Heart left ventricle (tissue), 16 donors: Measurements from ENCODE around the gene PLP2. TPM values are rescaled to one million over a fixed set of nuclear protein-coding genes. Genes with fewer than 3 reads are reported as not detected.

ENCODE experiments used
- ATAC-seq, 4 donors: fragments of 200-7000 bp; cut with Tn5 transposase; one replicate each; pipeline ENCODE4 v1.9.1; 2020 to 2022; ENCODE audit warnings: moderate library complexity in 4 of 4, mild to moderate bottlenecking in 3 of 4, moderate number of reproducible peaks in 1 of 4
- DNase-seq, 5 donors: peaks; one replicate each; pipeline ENCODE4 v3.0.0-alpha.2; 2020
- H3K27ac ChIP-seq, 12 donors: fragments of 200-600 bp; sonication (generic) in 4 of 12; one replicate each; pipeline versions ENCODE4 v1.5.0 to v1.8.0; 2016 to 2022; ENCODE audit warnings: mild to moderate bottlenecking in 2 of 12
- H3K27me3 ChIP-seq, 9 donors: fragments of 200-600 bp; sonication (generic) in 2 of 9; one replicate each; pipeline versions ENCODE4 v1.5.1 to v1.8.0; 2016 to 2022; ENCODE audit warnings: mild to moderate bottlenecking in 3 of 9
- H3K36me3 ChIP-seq, 9 donors: fragments of 200-600 bp; sonication (generic) in 2 of 9; one replicate each; pipeline versions ENCODE4 v1.5.0 to v1.8.0; 2018 to 2022; ENCODE audit warnings: mild to moderate bottlenecking in 2 of 9
- H3K4me1 ChIP-seq, 12 donors: fragments of 200-600 bp; sonication (generic) in 4 of 12; one replicate each; pipeline versions ENCODE4 v1.5.0 to v1.8.0; 2016 to 2022; ENCODE audit warnings: mild to moderate bottlenecking in 3 of 12
- H3K4me3 ChIP-seq, 12 donors: fragments of 200-600 bp; sonication (generic) in 4 of 12; one replicate each; pipeline versions ENCODE4 v1.5.0 to v1.8.0; 2017 to 2022; ENCODE audit warnings: mild to moderate bottlenecking in 9 of 12, moderate library complexity in 4 of 12
- H3K9me3 ChIP-seq, 12 donors: fragments of 200-600 bp; sonication (generic) in 4 of 12; one replicate each; pipeline versions ENCODE4 v1.5.0 to v1.8.0; 2016 to 2022; ENCODE audit warnings: mild to moderate bottlenecking in 1 of 12
- POLR2A ChIP-seq, 2 donors: fragments of 450-650 bp; IDR thresholded peaks; one replicate each; pipeline ENCODE4 v1.6.1; 2017; ENCODE audit warnings: antibody characterized with exemption in 2 of 2, mild to moderate bottlenecking in 2 of 2, moderate library complexity in 2 of 2
- WGBS, 4 donors: extraction: QIAGEN DNeasy Blood & Tissue Kit in 2 of 4; methylation state at CpG; one replicate each; pipeline versions ENCODE4 v1.1.5 to v1.1.7; 2013 to 2018; 5-methylcytosine and 5-hydroxymethylcytosine counted together
- intact Hi-C, 10 donors: fragments of 100-400 bp; cut with DNase I; formaldehyde crosslinking; loops; one replicate each; pipeline versions ENCODE4 v1.11.1 to v1.14.2; 2022
- polyA plus RNA-seq, 2 donors: library from polyadenylated mRNA; stranded (reverse); fragments of 200-250 nt; gene quantifications; one replicate each; pipeline ENCODE4 v1.2.3, GENCODE V29; 2013
- total RNA-seq, 9 donors: library from RNA; depleted of rRNA in 2 of 9; stranded (reverse); fragments of >200 nt in 2 of 9; fragmentation: NEBNext Ultra II Directional in 3 of 9; extraction: Animal tissue kit (Norgen Biotek cat#: 25700) in 3 of 9; gene quantifications; one replicate each; pipeline versions ENCODE4 v1.1.0 to v1.2.4, GENCODE V29; 2016 to 2023
- TF ChIP-seq, protein P1 (sequence below), 12 donors: fragments of 200-600 bp; sonication (generic) in 4 of 12; IDR thresholded peaks; one replicate each; pipeline versions ENCODE4 v1.5.0 to v1.8.0; 2018 to 2022; ENCODE audit warnings: antibody characterized with exemption in 12 of 12, mild to moderate bottlenecking in 5 of 12
- donor health status: ischemic (EF 13 %, LVEDD 7.1; RV severe dilation, severe dysfunction).
- donor health status: healthy with polysubstance abuse.
- donor health status: DM: no; HTN: yes; CAD: no.
- donor health status: DM: no; HTN: no; CAD: no.
- donor health status: ischemic (EF 25% LVEDD 6.9; RV normal size, moderate dysfunction).
- donor health status: ischemic (EF 25% LVEDD 5.7; RV mildly dilated, moderate dysfunction).
- donor health status: healthy.
- donor health status: DM: yes; HTN: yes; CAD: no.
- donor health status: ischemic (EF 35%, LVEDD 5.7; RV mildly dilated, moderate dysfunction).
- donor health status: nonischemic (EF 11% LVEDD 7.7; RV severe dilation, severe dysfunction).
- donor health status: DM: yes; HTN: yes; CAD: no.
- donor health status: PGD.
- donor health status: ischemic (EF 29% LVEDD 5.4; RV normal size, mild dysfunction).
- donor health status: nonischemic (EF 23%, LVEDD 6.1; RV moderate dilation, normal function).

PLP2 gene
- total and polyA plus RNA-seq, 11 donors = 22.4 to 373 (median 63.0) TPM

DNA sequence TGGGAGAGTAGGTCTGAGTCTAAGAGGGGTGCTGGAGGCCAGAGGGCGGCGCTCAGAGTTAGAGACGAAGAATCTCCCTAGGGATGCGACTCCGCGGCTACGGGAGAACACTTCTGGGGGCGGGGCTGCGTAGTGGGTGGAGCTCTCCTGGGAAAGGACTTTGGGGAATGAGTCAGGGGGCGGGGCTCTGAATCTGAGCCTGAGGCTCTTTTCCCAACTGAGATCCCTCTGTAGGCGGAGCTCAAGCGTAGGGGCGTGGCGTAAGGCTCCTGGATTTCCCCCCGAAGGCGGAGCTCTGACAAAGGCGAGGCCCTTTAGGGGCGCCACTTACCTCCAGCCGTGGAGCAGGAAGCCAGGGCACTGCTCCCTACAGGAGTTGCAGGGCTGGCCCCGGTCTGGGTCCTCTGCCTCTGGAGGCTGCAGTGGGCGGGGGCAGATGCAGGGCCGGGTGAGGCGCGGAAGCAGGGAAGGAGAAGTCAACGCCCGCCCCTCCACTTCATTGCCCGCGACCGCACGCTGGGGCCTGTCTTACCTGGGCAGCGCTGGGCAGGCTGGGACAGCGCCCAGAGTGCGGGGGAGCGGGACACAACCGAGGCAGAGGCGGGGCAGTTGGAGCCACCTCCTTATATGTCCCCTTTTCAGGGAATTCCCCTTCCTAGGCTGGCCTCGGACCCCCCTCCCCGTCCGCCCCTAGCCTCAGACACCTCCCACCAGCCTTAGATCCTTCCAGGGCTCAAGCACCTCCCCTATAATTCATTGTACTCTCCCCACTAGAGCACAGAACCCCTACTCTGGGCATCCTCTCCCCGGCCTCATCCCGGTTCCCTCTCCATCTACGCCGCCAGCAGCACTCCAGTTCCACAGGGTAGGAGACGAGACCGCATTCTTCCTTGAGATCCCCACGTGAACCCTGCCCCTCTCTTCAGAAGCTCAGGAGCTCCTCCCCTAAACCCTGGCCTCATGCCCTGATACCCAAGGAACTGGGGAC, 12.9 kb downstream of the PLP2 start:
- Histone ChIP-seq H3K4me3 (peak overlapping the region in 10 of 12 donors; percentile 40 to 84 (median 60)), H3K27ac (peak overlapping the region; percentile 40 to 89 (median 69)), H3K27me3 (no peaks in the 10 kb centered on the region), H3K9me3 (no peaks in the 10 kb centered on the region), H3K4me1 (peaks cover 0 to 19% (median 3%) of the 10 kb centered on the region in 12 donors), H3K36me3 (peaks cover 0 to 29% (median 7%) of the 10 kb centered on the region in 9 donors)
- ATAC-seq (peak; percentile 81 to 92 (median 84)), DNase-seq (peak; percentile 88 to 95 (median 91))
- WGBS, 4 donors = 9 to 55% (median 29%) methylated on average over 36 to 46 of the region's 46 CpGs
- TF ChIP-seq, protein P1, sequence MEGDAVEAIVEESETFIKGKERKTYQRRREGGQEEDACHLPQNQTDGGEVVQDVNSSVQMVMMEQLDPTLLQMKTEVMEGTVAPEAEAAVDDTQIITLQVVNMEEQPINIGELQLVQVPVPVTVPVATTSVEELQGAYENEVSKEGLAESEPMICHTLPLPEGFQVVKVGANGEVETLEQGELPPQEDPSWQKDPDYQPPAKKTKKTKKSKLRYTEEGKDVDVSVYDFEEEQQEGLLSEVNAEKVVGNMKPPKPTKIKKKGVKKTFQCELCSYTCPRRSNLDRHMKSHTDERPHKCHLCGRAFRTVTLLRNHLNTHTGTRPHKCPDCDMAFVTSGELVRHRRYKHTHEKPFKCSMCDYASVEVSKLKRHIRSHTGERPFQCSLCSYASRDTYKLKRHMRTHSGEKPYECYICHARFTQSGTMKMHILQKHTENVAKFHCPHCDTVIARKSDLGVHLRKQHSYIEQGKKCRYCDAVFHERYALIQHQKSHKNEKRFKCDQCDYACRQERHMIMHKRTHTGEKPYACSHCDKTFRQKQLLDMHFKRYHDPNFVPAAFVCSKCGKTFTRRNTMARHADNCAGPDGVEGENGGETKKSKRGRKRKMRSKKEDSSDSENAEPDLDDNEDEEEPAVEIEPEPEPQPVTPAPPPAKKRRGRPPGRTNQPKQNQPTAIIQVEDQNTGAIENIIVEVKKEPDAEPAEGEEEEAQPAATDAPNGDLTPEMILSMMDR (IDR thresholded peaks at IDR 0.05) = peak in 2 of 12 donors; percentile 16 to 19
- TF ChIP-seq POLR2A (IDR thresholded peaks at IDR 0.05) = peak in 1 of 2 donors; percentile 65
- intact Hi-C loops = no loop called here

DNA sequence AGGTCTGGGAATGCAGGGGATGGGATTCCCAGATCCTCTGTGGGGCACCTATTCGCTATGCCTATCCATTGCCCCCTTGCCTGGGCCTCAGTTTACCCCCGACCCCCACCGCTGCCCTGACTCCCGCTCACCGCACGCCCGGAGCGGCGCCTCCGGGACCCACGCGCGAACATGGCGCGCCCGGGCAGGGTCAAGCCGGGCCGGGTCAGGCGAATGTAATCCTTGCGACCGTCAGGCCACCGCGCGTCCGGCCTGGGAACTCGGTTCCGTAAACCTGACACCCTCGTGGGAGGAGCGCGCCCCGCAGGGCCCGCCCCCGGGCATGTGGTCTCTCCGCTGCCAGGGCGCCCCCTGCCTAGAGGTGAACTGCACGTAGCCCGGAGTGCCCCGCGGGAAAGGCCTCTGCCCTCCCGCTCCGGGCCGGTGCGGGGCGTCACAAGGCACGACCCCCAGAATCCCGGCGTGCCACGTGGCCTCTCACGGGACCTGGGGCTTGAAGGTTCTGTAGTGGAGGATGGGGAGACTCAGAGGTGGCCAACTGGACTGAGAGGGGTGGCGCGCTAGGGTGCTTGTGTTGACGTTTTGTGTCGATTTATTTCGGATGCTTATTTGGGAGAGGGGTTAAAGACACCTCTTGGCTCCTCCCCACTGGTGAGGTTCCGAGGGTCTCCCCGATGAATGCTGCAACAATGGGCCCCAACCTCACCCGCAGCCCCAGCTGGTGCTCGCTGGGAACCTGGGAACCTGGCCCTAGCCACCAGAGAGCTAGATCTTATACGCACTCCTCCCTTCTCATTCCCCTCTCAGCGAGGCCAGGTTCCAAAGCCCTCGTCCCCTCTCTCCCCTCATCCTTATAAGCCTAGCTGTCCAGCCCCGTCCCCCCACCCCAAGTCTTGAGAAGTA, 14.7 kb downstream of the PLP2 start, which contains the start of gene PRICKLE3:
Gene PRICKLE3 (minus strand): TSS at position 249 of the 903 bp plus-strand sequence. CDS start 76 bp downstream, at position 173.
- Histone ChIP-seq H3K27ac (peak within 1 kb of the TSS; percentile 61 to 89 (median 83)), H3K4me3 (peak within 1 kb of the TSS; percentile 10 to 84 (median 59)), H3K9me3 (no peaks in the 10 kb centered on the region), H3K27me3 (no peaks in the 10 kb centered on the region), H3K36me3 (peaks cover 0 to 18% (median 7%) of the 10 kb centered on the region in 9 donors), H3K4me1 (peaks cover 0 to 19% (median 4%) of the 10 kb centered on the region in 12 donors)
- peak; percentile 86 to 91 (median 87) for DNase-seq
- 11 to 60% (median 28%) methylated on average over 42 to 62 of the region's 62 CpGs for WGBS, 4 donors
- ATAC-seq = peak in 3 of 4 donors; percentile 37 to 57 (median 55)
- intact Hi-C loops = loop anchor here in 1 of 10 donors (2.0 kb wide), 1 partner anchor 20 kb away; no protein-coding TSS in a partner anchor
- TF ChIP-seq POLR2A (IDR thresholded peaks at IDR 0.05) = peak in 1 of 2 donors; percentile 68
- TF ChIP-seq, protein P1 (IDR thresholded peaks at IDR 0.05) = peak in 11 of 12 donors; percentile 11 to 59 (median 40)

DNA sequence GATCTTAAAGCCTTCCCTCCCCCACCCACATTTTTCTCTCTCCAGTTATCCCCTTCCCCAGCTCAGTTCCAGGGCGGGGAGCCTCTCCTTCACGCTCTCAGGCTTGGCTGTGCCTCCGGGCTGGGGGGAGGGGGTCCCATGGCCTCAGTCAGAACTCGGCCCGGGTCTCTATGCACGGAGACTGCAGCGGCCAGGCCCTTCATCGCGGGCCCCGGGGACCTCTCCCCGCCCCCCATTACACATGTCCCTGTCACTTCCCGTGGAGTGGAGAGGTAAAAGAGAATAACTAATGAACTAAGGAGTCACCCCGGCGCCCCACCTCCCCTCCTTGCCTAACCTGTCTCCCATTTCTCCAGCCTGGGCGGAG, 15.3 kb downstream of the PLP2 start:
- peaks cover 0 to 23% (median 7%) of the 10 kb centered on the region in 12 donors for H3K4me1 ChIP-seq
- WGBS, 4 donors = 56 to 64% (median 63%) methylated on average over 15 of the region's 15 CpGs
- peaks cover 0 to 15% (median 7%) of the 10 kb centered on the region in 9 donors for H3K36me3 ChIP-seq
- TF ChIP-seq, protein P1 (IDR thresholded peaks at IDR 0.05) = no peak
- no peak for TF ChIP-seq POLR2A (IDR thresholded peaks at IDR 0.05)
- H3K27ac ChIP-seq = peak overlapping the region in 7 of 12 donors; percentile 75 to 89 (median 83)
- no peaks in the 10 kb centered on the region for H3K9me3 ChIP-seq
- no peak for DNase-seq
- no peaks in the 10 kb centered on the region for H3K27me3 ChIP-seq
- intact Hi-C loops = loop anchor here in 1 of 10 donors (2.0 kb wide), 1 partner anchor 20 kb away; no protein-coding TSS in a partner anchor
- no peak for ATAC-seq
- no peak overlapping the region for H3K4me3 ChIP-seq
